ENCODE measurements around the gene CD226. TPM values are rescaled to one million over a fixed set of nuclear protein-coding genes. Genes with fewer than 3 reads are reported as not detected.

Gene CD226
- total and polyA plus RNA-seq, 2 of the 4 experiments (the other 2 are of a cell fraction): 0.29 to 1.1 TPM

- Histone ChIP-seq H2AK9ac (replicated peaks; ENCODE audit: low read depth, low read length, poor library complexity) (no peak overlapping the region), H4K8ac (ENCODE audit: low read depth in 2 of 2, low read length in 2 of 2) (no peak overlapping the region), H3K4me1 (ENCODE audit: control insufficient read depth, insufficient read depth, low read length) (no peaks in the 10 kb centered on the region), H2BK120ac (ENCODE audit: low read depth, low read length) (no peak overlapping the region), H3K79me1 (ENCODE audit: low read depth in 1 of 2, low read length in 2 of 2) (no peaks in the 10 kb centered on the region), H3K36me3 (ENCODE audit: control insufficient read depth, insufficient read depth, low read length) (no peaks in the 10 kb centered on the region), H3K18ac (ENCODE audit: low read depth, low read length) (no peak overlapping the region), H3K27ac (ENCODE audit: insufficient read depth, low read length) (no peak overlapping the region), H3K9me1 (ENCODE audit: insufficient read depth, low read length) (no peaks in the 10 kb centered on the region), H4K5ac (ENCODE audit: low read depth, low read length) (no peak overlapping the region), H3K56ac (ENCODE audit: extremely low read depth, insufficient read depth, low read length) (no peak overlapping the region), H3K4me2 (ENCODE audit: low read depth, low read length) (no peak overlapping the region), H3K27me3 (ENCODE audit: control insufficient read depth, insufficient read depth, low read length) (no peaks in the 10 kb centered on the region), H2AK5ac (ENCODE audit: low read depth, low read length) (no peak overlapping the region), H2AFZ (replicated peaks; ENCODE audit: low read length, poor library complexity) (no peak overlapping the region), H3K23ac (ENCODE audit: low read depth, low read length) (no peak overlapping the region), H2BK15ac (ENCODE audit: low read depth, low read length) (no peak overlapping the region), H4K20me1 (ENCODE audit: insufficient read depth, low read length) (no peaks in the 10 kb centered on the region), H3K4ac (ENCODE audit: low read depth, low read length) (no peak overlapping the region), H2BK20ac (ENCODE audit: low read depth, low read length) (no peak overlapping the region), H3K14ac (replicated peaks; ENCODE audit: low read depth, low read length) (no peak overlapping the region), H4K91ac (ENCODE audit: insufficient read depth, low read depth, low read length) (no peak overlapping the region), H3K9ac (ENCODE audit: low read depth, low read length) (no peak overlapping the region), H3K4me3 (ENCODE audit: insufficient read depth, low read depth, low read length) (no peak overlapping the region), H3K9me3 (ENCODE audit: control insufficient read depth, insufficient read depth, low read length) (no peaks in the 10 kb centered on the region), H2BK5ac (ENCODE audit: low read depth, low read length, poor library complexity, severe bottlenecking) (no peak overlapping the region)
- ChIA-PET POLR2A (ENCODE audit: unreplicated experiment) (no interaction called here), CTCF (no interaction called here)
- ATAC-seq (ENCODE audit: low read depth): no peak
- intact Hi-C loops (cut with micrococcal nuclease) (no loop called here), dilution Hi-C loops (cut with HindIII; ENCODE audit: low sequenced_read_pairs, unreplicated experiment) (no loop called here), in situ Hi-C loops (cut with MboI; ENCODE audit: low sequenced_read_pairs) (no loop called here)
- no peak for TF ChIP-seq RCOR1 (IDR thresholded peaks at IDR 0.05; ENCODE audit: insufficient replicate concordance, low read length)
- TF ChIP-seq CEBPB (IDR thresholded peaks at IDR 0.05; ENCODE audit: low read depth, low read length): no peak
- TF ChIP-seq FOS (IDR thresholded peaks at IDR 0.05; ENCODE audit: low read depth, low read length): no peak
- no peak for TF ChIP-seq MAZ (IDR thresholded peaks at IDR 0.05; ENCODE audit: borderline replicate concordance, low read depth, low read length)
- no peak for TF ChIP-seq CHD1 (IDR thresholded peaks at IDR 0.05; ENCODE audit: low read depth, low read length)
- TF ChIP-seq RFX5 (IDR thresholded peaks at IDR 0.05; ENCODE audit: low read depth, low read length): no peak
- TF ChIP-seq NFE2L2 (IDR thresholded peaks at IDR 0.05; ENCODE audit: low read depth, low read length): no peak
- no peak for TF ChIP-seq MAFK (IDR thresholded peaks at IDR 0.05; ENCODE audit: low read depth, low read length)
- no peak for TF ChIP-seq RAD21 (IDR thresholded peaks at IDR 0.05; ENCODE audit: low read length)
- TF ChIP-seq POLR2A (IDR thresholded peaks at IDR 0.05; ENCODE audit: low read depth, low read length): no peak
- no peak for TF ChIP-seq BHLHE40 (IDR thresholded peaks at IDR 0.05; ENCODE audit: low read depth, low read length)
- no peak for TF ChIP-seq USF2 (IDR thresholded peaks at IDR 0.05; ENCODE audit: low read depth, low read length)
- TF ChIP-seq MXI1 (IDR thresholded peaks at IDR 0.05; ENCODE audit: borderline replicate concordance, low read depth, low read length): no peak
- TF ChIP-seq SMC3 (IDR thresholded peaks at IDR 0.05; ENCODE audit: low read depth, low read length): no peak
- TF ChIP-seq CTCF (conservative IDR thresholded peaks at IDR 0.05; ENCODE audit: low read depth, low read length): no peak
- WGBS, 2 experiments (ENCODE audit: extremely low coverage in 2 of 2, insufficient read length in 1 of 2): no CpG with 5 or more reads among the region's 2 CpGs
- DNase-seq: no peak
- no TSS peak for BruUV-seq (replicated peaks)
Measured at GRCh38 chr18:69894467-69894866, 53.2 kb downstream of the CD226 start.

Data from IMR-90 (cell line).